Neural progenitor cell (in vitro differentiated cells): ENCODE measurements around the gene NOS1AP. TPM values are rescaled to one million over a fixed set of nuclear protein-coding genes. Genes with fewer than 3 reads are reported as not detected.

Source experiments
- DNase-seq: peaks from one replicate; pipeline ENCODE4 v3.0.0-alpha.2; 2016; ENCODE audit warnings: low spot score
- H2AFZ ChIP-seq: fragments of 200-600 bp; sonication (generic); replicated peaks from 2 replicates; pipeline ENCODE4 v1.6.1; 2016; ENCODE audit warnings: antibody characterized with exemption
- H3F3A ChIP-seq: fragments of 200-600 bp; sonication (generic); 2 replicates; pipeline ENCODE4 v1.6.1; 2016; ENCODE audit warnings: antibody characterized with exemption, low read depth
- H3K27ac ChIP-seq: fragments of 200-600 bp; sonication (generic); 2 replicates; pipeline ENCODE4 v1.5.1; 2016; ENCODE audit warnings: mild to moderate bottlenecking
- H3K27me3 ChIP-seq: fragments of 200-600 bp; sonication (generic); 2 replicates; pipeline ENCODE4 v1.6.1; 2016; ENCODE audit warnings: mild to moderate bottlenecking, moderate library complexity
- H3K36me3 ChIP-seq: fragments of 200-600 bp; sonication (generic); 2 replicates; pipeline ENCODE4 v1.5.1; 2016
- H3K4me1 ChIP-seq: fragments of 200-600 bp; sonication (generic); 2 replicates; pipeline ENCODE4 v1.6.1; 2016; ENCODE audit warnings: mixed run types
- H3K4me2 ChIP-seq: fragments of 200-600 bp; sonication (generic); 2 replicates; pipeline ENCODE4 v1.6.1; 2016
- H3K4me3 ChIP-seq: fragments of 200-600 bp; sonication (generic); 2 replicates; pipeline ENCODE4 v1.5.1; 2016
- H3K79me2 ChIP-seq: fragments of 200-600 bp; sonication (generic); 2 replicates; pipeline ENCODE4 v1.6.1; 2016; ENCODE audit warnings: low read depth
- H3K9ac ChIP-seq: fragments of 200-600 bp; sonication (generic); 2 replicates; pipeline ENCODE4 v1.6.1; 2016
- H3K9me3 ChIP-seq: fragments of 200-600 bp; sonication (generic); 2 replicates; pipeline ENCODE4 v1.5.1; 2016; ENCODE audit warnings: low read depth
- H4K20me1 ChIP-seq: fragments of 200-600 bp; sonication (generic); 2 replicates; pipeline ENCODE4 v1.6.1; 2016; ENCODE audit warnings: low read depth
- H3K27ac Mint-ChIP-seq: 3 replicates; pipeline ENCODE4 v1.8.0; 2021; ENCODE audit warnings: mixed read lengths
- H3K27me3 Mint-ChIP-seq: 2 replicates; pipeline ENCODE4 v1.8.0; 2022; ENCODE audit warnings: low read depth, mild to moderate bottlenecking, inconsistent platforms, moderate library complexity, mixed read lengths; ENCODE audit not compliant: insufficient read depth
- H3K36me3 Mint-ChIP-seq: 3 replicates; pipeline ENCODE4 v1.8.0; 2021; ENCODE audit warnings: mixed read lengths
- H3K4me1 Mint-ChIP-seq: 3 replicates; pipeline ENCODE4 v1.8.0; 2021; ENCODE audit warnings: mixed read lengths
- H3K4me3 Mint-ChIP-seq: 3 replicates; pipeline ENCODE4 v1.8.0; 2021; ENCODE audit warnings: mild to moderate bottlenecking, moderate library complexity, mixed read lengths
- H3K9me3 Mint-ChIP-seq: 3 replicates; pipeline ENCODE4 v1.8.0; 2020; ENCODE audit warnings: mixed read lengths
- EZH2 ChIP-seq: fragments of 200-600 bp; sonication (generic); IDR thresholded peaks from 2 replicates; pipeline ENCODE4 v1.6.1; 2017; ENCODE audit warnings: antibody characterized with exemption, mild to moderate bottlenecking, moderate library complexity
- EZH2phosphoT487 ChIP-seq: fragments of 200-600 bp; sonication (generic); IDR thresholded peaks from 2 replicates; pipeline ENCODE4 v1.6.1; 2017; ENCODE audit warnings: antibody characterized with exemption
- total RNA-seq: library from RNA; depleted of rRNA; stranded (reverse); fragments of >200 nt; gene quantifications from 2 replicates; pipeline ENCODE4 v1.2.3, GENCODE V29; 2015; ENCODE audit warnings: low replicate concordance
- TF ChIP-seq, protein P1 (sequence below): fragments of 200-600 bp; sonication (generic); IDR thresholded peaks from 2 replicates; pipeline ENCODE4 v1.5.1; 2017; ENCODE audit warnings: antibody characterized with exemption, mild to moderate bottlenecking

NOS1AP gene
- total RNA-seq, 1 donor from 2014 or later = 2.4 TPM

DNA sequence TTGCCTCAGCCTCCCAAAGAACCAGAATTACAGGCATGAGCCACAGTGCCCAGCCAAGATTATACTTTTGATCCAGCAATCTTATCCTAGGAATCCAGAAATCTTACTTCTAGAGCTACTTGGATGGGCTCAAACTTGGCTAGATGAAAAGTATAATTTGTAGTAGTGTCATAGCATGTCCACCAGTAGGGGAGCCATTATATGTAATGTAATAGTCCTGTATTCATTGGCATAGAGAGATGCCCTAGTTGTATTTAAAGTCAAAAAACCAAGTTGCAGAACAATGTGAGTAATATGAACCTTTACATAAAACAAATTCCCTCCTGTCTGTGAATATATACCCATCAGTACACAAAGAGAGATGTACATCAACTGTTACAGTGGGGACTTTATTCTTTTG is 83.9 kb downstream of the NOS1AP start:
- H3K9ac ChIP-seq = no peak overlapping the region
- H3K27me3 ChIP-seq = no peaks in the 10 kb centered on the region
- Mint-ChIP-seq H3K9me3 (peaks cover 17% of the 10 kb centered on the region), H3K36me3 (peaks cover 20% of the 10 kb centered on the region), H3K27me3 (peaks cover 3% of the 10 kb centered on the region), H3K4me3 (no peak overlapping the region), H3K4me1 (peaks cover 28% of the 10 kb centered on the region), H3K27ac (no peak overlapping the region)
- H3F3A ChIP-seq = peaks cover 8% of the 10 kb centered on the region
- no peak overlapping the region for H3K4me2 ChIP-seq
- no peak for DNase-seq
- H3K36me3 ChIP-seq = no peaks in the 10 kb centered on the region
- no peaks in the 10 kb centered on the region for H4K20me1 ChIP-seq
- peaks cover 42% of the 10 kb centered on the region for H3K4me1 ChIP-seq
- TF ChIP-seq EZH2 (no peak), EZH2phosphoT487 (no peak)
- TF ChIP-seq, protein P1, sequence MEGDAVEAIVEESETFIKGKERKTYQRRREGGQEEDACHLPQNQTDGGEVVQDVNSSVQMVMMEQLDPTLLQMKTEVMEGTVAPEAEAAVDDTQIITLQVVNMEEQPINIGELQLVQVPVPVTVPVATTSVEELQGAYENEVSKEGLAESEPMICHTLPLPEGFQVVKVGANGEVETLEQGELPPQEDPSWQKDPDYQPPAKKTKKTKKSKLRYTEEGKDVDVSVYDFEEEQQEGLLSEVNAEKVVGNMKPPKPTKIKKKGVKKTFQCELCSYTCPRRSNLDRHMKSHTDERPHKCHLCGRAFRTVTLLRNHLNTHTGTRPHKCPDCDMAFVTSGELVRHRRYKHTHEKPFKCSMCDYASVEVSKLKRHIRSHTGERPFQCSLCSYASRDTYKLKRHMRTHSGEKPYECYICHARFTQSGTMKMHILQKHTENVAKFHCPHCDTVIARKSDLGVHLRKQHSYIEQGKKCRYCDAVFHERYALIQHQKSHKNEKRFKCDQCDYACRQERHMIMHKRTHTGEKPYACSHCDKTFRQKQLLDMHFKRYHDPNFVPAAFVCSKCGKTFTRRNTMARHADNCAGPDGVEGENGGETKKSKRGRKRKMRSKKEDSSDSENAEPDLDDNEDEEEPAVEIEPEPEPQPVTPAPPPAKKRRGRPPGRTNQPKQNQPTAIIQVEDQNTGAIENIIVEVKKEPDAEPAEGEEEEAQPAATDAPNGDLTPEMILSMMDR = no peak
- H3K27ac ChIP-seq = no peak overlapping the region
- H3K9me3 ChIP-seq = no peaks in the 10 kb centered on the region
- peaks cover 61% of the 10 kb centered on the region for H3K79me2 ChIP-seq
- no peak overlapping the region for H2AFZ ChIP-seq
- no peak overlapping the region for H3K4me3 ChIP-seq

DNA sequence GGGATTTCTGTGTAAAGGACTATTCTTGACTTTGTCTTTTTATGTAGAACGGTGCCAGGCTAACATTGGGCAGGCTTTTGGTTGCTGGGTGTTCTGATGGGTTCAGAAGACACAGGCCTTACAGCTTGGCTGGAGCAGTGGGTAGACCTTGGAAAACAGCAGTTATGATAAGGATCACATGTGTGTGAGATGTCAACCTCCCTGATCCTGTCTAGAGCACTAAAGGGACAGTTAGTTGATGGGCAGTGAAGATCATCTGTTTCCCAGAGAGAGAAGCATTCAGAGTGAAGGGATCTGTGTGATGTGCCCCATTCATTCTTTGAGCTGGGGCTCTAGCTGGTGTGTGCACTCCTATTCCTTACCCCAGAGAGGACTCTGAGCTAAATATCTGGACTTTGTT is 88.0 kb downstream of the NOS1AP start:
- Mint-ChIP-seq H3K27ac (no peak overlapping the region), H3K4me1 (peaks cover 25% of the 10 kb centered on the region), H3K4me3 (no peak overlapping the region), H3K36me3 (peaks cover 18% of the 10 kb centered on the region), H3K9me3 (peaks cover 13% of the 10 kb centered on the region), H3K27me3 (peaks cover 3% of the 10 kb centered on the region)
- Histone ChIP-seq H3K9me3 (no peaks in the 10 kb centered on the region), H3K9ac (no peak overlapping the region), H3K36me3 (no peaks in the 10 kb centered on the region), H3K4me2 (no peak overlapping the region), H3K27me3 (no peaks in the 10 kb centered on the region), H3K79me2 (peaks cover 42% of the 10 kb centered on the region), H4K20me1 (no peaks in the 10 kb centered on the region), H3F3A (peaks cover 16% of the 10 kb centered on the region), H2AFZ (no peak overlapping the region), H3K4me3 (no peak overlapping the region), H3K27ac (no peak overlapping the region), H3K4me1 (peaks cover 26% of the 10 kb centered on the region)
- TF ChIP-seq EZH2 (no peak), EZH2phosphoT487 (no peak)
- TF ChIP-seq, protein P1 = no peak
- no peak for DNase-seq

DNA sequence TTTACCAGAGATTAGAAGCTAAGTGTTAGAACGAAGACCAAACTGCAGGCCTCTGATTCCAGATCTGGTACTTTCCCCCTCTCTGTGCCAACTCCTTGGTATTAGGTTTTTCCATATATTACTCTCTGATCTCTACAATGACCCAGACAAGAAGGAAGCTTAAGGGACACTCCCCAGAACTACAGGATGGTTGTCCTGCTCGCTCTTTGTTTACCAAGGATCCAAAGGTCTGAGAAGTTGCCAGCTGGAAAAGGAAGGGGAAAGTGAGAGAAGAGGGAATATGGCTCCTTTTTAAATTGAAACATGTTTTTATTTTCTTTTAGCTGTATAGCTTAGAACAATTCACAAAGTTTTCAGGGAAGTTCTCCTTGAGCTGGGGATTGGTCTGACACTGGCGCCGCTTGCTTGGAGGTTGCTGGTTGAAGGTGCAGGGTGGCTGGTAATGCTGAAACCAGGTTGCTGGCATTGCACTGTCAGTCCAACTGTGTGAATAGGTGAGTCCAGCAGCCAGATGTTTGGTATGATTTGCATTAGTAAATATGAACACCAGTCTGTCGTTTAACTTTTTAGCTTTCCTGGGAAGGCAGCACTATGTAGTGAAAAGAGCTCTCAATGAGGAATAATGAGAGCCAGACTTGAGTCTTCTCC is 89.3 kb downstream of the NOS1AP start:
- DNase-seq = no peak
- Histone ChIP-seq H2AFZ (no peak overlapping the region), H4K20me1 (no peaks in the 10 kb centered on the region), H3K27ac (no peak overlapping the region), H3K36me3 (no peaks in the 10 kb centered on the region), H3F3A (peaks cover 16% of the 10 kb centered on the region), H3K9ac (no peak overlapping the region), H3K27me3 (no peaks in the 10 kb centered on the region), H3K9me3 (no peaks in the 10 kb centered on the region), H3K4me2 (no peak overlapping the region), H3K4me1 (peaks cover 29% of the 10 kb centered on the region), H3K79me2 (peaks cover 37% of the 10 kb centered on the region), H3K4me3 (no peak overlapping the region)
- H3K27ac Mint-ChIP-seq = no peak overlapping the region
- H3K4me1 Mint-ChIP-seq = peaks cover 33% of the 10 kb centered on the region
- H3K4me3 Mint-ChIP-seq = no peak overlapping the region
- TF ChIP-seq EZH2phosphoT487 (no peak), EZH2 (no peak)
- TF ChIP-seq, protein P1 = no peak
- H3K9me3 Mint-ChIP-seq = peaks cover 13% of the 10 kb centered on the region
- peaks cover 3% of the 10 kb centered on the region for H3K27me3 Mint-ChIP-seq
- peaks cover 15% of the 10 kb centered on the region for H3K36me3 Mint-ChIP-seq
